Esophagus squamous epithelium (tissue), 4 donors: ENCODE measurements around the gene FRMD3.

Source experiments
- CTCF ChIP-seq, 6 experiments: fragments of 450-650 bp in 4 of 6; fragments of 200-600 bp in 2 of 6; sonication (generic) in 2 of 6; IDR thresholded peaks; one replicate each; pipeline ENCODE4 v1.5.1; 2016 to 2019; ENCODE audit warnings: antibody characterized with exemption in 6 of 6, mild to moderate bottlenecking in 4 of 6, moderate library complexity in 4 of 6
- POLR2A ChIP-seq, 4 donors: fragments of 450-650 bp; IDR thresholded peaks; one replicate each; pipeline ENCODE4 v1.6.1; 2017; ENCODE audit warnings: antibody characterized with exemption in 4 of 4, mild to moderate bottlenecking in 4 of 4, moderate library complexity in 3 of 4

DNA sequence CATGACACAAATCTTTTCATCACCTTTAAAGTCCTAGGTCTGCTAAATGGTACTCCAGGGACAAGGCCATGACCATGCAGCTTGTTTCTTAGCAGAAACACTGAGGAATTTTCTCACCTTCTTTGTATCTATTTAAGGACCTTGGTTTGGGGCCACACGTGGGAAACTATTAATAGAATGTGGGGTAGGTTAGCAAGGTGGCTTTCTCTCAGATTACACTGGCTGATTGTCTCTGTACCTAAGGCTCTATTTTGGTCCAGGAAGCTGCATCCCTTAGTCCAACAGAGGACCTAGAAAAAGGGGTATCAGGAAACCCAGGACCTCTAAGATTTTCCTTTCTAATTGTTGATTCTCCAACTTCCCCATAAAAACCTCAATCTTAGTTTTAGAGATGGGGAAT, 36.3 kb upstream of the FRMD3 start:
- TF ChIP-seq CTCF (IDR thresholded peaks at IDR 0.05) (no peak), POLR2A (IDR thresholded peaks at IDR 0.05) (no peak)
